GM12878 (cell line): Measurements from ENCODE around the gene DOC2B. TPM values are rescaled to one million over a fixed set of nuclear protein-coding genes. Genes with fewer than 3 reads are reported as not detected.

Experiments
- ATAC-seq: fragments of 200-7000 bp; cut with Tn5 transposase; 3 replicates; pipeline ENCODE4 v1.9.1; 2020; ENCODE audit warnings: mild to moderate bottlenecking, moderate library complexity
- BruUV-seq: library from RNA; stranded (reverse); fragments of 400-500 nt; replicated peaks from 2 replicates; lab custom pipeline; 2021; lab: Mats Ljungman, UMichigan
- CTCF ChIA-PET: fragments of 300-600 bp; sonication (Branson Sonifier 250); formaldehyde crosslinking; extraction: SDS; loops from one replicate; lab custom pipeline; 2021; ENCODE audit warnings: inconsistent platforms; lab: Yijun Ruan, JAX
- POLR2A ChIA-PET: fragments of 350-600 bp; formaldehyde crosslinking; extraction: SDS; loops from one replicate; lab custom pipeline; 2021; ENCODE audit warnings: inconsistent platforms; lab: Charles Lee
- RAD21 ChIA-PET: fragments of 300-600 bp; sonication (Branson Sonifier 250); formaldehyde crosslinking; loops from one replicate; lab custom pipeline; 2023; ENCODE audit warnings: antibody characterized with exemption; ENCODE audit not compliant: unreplicated experiment; lab: Charles Lee
- SMC1A ChIA-PET: fragments of 300-600 bp; sonication (Branson Sonifier 250); formaldehyde crosslinking; loops from one replicate; lab custom pipeline; 2023; ENCODE audit not compliant: unreplicated experiment, uncharacterized antibody; lab: Charles Lee
- DNase-seq: peaks from one replicate; pipeline ENCODE4 v3.0.0-alpha.2; 2011; ENCODE audit warnings: low read depth, low spot score
- FAIRE-seq: peaks from 3 replicates; lab custom pipeline; 2011; peaks lifted over from hg19 to GRCh38; lab: Jason Lieb, UNC
- H2AFZ ChIP-seq: 2 replicates; pipeline ENCODE4 v1.6.0; 2011; ENCODE audit warnings: low read depth, low read length, control low read depth; ENCODE audit not compliant: control insufficient read depth
- H3K27ac ChIP-seq: 2 replicates; pipeline ENCODE4 v1.5.1; 2011; ENCODE audit warnings: control low read depth; ENCODE audit not compliant: control insufficient read depth, insufficient read depth
- H3K27me3 ChIP-seq, 2 experiments: replicated peaks in 1 of 2; 2 replicates each; pipeline versions ENCODE4 v1.6.0 to v1.6.1; 2011; ENCODE audit warnings: low read length in 1 of 2; ENCODE audit not compliant: control insufficient read depth in 2 of 2, insufficient read depth in 2 of 2
- H3K36me3 ChIP-seq, 2 experiments: 2 replicates each; pipeline ENCODE4 v1.5.1; 2011; ENCODE audit warnings: low read length in 1 of 2; ENCODE audit not compliant: control insufficient read depth in 2 of 2, insufficient read depth in 2 of 2
- H3K4me1 ChIP-seq: 2 replicates; pipeline ENCODE4 v1.6.1; 2011; ENCODE audit warnings: mild to moderate bottlenecking, low read length, moderate library complexity, mixed read lengths; ENCODE audit not compliant: control insufficient read depth, insufficient read depth
- H3K4me2 ChIP-seq: 2 replicates; pipeline ENCODE4 v1.6.0; 2011; ENCODE audit warnings: control low read depth; ENCODE audit not compliant: control insufficient read depth, insufficient read depth
- H3K4me3 ChIP-seq: fragments of 200-600 bp; sonication (generic); 2 replicates; pipeline ENCODE4 v1.5.1; 2016
- H3K79me2 ChIP-seq: 2 replicates; pipeline ENCODE4 v1.6.0; 2011; ENCODE audit warnings: low read length; ENCODE audit not compliant: control insufficient read depth, insufficient read depth
- H3K9ac ChIP-seq: 2 replicates; pipeline ENCODE4 v1.8.0; 2011; ENCODE audit warnings: low read length, control low read depth, mixed read lengths; ENCODE audit not compliant: control insufficient read depth, insufficient read depth
- H3K9me3 ChIP-seq: replicated peaks from 3 replicates; pipeline ENCODE4 v1.5.1; 2011; ENCODE audit warnings: mild to moderate bottlenecking, low read length; ENCODE audit not compliant: control insufficient read depth, insufficient read depth
- H4K20me1 ChIP-seq: 2 replicates; pipeline ENCODE4 v1.6.0; 2011; ENCODE audit not compliant: control insufficient read depth, insufficient read depth
- BCL3 ChIP-seq: IDR thresholded peaks from 2 replicates; pipeline ENCODE4 v1.6.1; 2011; ENCODE audit warnings: borderline replicate concordance, low read depth, mild to moderate bottlenecking, moderate library complexity, low read length; ENCODE audit not compliant: insufficient read depth, poor library complexity, severe bottlenecking
- KDM1A ChIP-seq: fragments of 200-600 bp; sonication (generic); IDR thresholded peaks from 2 replicates; pipeline ENCODE4 v1.6.1; 2016; ENCODE audit warnings: borderline replicate concordance
- NR2C2 ChIP-seq: IDR thresholded peaks from 2 replicates; pipeline ENCODE4 v1.6.1; 2011; ENCODE audit warnings: borderline replicate concordance, low read depth; ENCODE audit not compliant: control insufficient read depth, insufficient read length
- ZBTB40 ChIP-seq: fragments of 450-650 bp; IDR thresholded peaks from 2 replicates; pipeline ENCODE4 v1.6.1; 2016; ENCODE audit warnings: mild to moderate bottlenecking, moderate library complexity, borderline replicate concordance
- whole genome bisulfite sequencing: methylation state at CpG from one replicate; pipeline ENCODE4 v1.1.6; 2016; ENCODE audit warnings: low lambda C conversion rate; ENCODE audit not compliant: insufficient replicate concordance, insufficient coverage; ENCODE audit errors: missing lambda C conversion rate; 5-methylcytosine and 5-hydroxymethylcytosine counted together
- in situ Hi-C: fragments of 300-500 bp; cut with MboI; formaldehyde crosslinking; loops from 9 replicates; pipeline ENCODE4 v1.14.3; 2018; ENCODE audit warnings: mixed read lengths
- intact Hi-C: fragments of 100-400 bp; cut with micrococcal nuclease; formaldehyde crosslinking; loops from one replicate; pipeline ENCODE4 v1.14.2; 2022; ENCODE audit not compliant: unreplicated experiment
- polyA plus RNA-seq, 11 experiments: library from polyadenylated mRNA; depleted of rRNA in 4 of 11; unstranded in 6 of 11; stranded (reverse) in 5 of 11; fragments of >200 nt; fragmentation: Nextera tagmentation in 4 of 11; fragmentation: Illumina TruSeq in 1 of 11; extraction: Ambion mirVana in 4 of 11; extraction: Trizol in 1 of 11; gene quantifications; 1 replicate in 1 of 11; 2 replicates in 10 of 11; pipeline versions ENCODE4 v1.2.1 to v1.2.3, GENCODE V29; 2011 to 2016; ENCODE audit warnings: inconsistent platforms in 2 of 11, missing spikeins in 2 of 11, low read depth in 1 of 11
- total RNA-seq, 4 experiments: library from RNA; depleted of rRNA in 3 of 4; stranded (reverse); fragments of >200 nt in 3 of 4; fragmentation: Illumina TruSeq in 1 of 4; extraction: Trizol in 1 of 4; gene quantifications; 2 replicates each; pipeline versions ENCODE4 v1.2.1 to v1.2.3, GENCODE V29; 2013 to 2021

DOC2B gene
- total and polyA plus RNA-seq, 10 of the 15 experiments (the other 5 are each of a cell fraction or from before 2014, with no cell fraction given): not detected

- H4K20me1 ChIP-seq: no peaks in the 10 kb centered on the region
- ChIA-PET SMC1A (no interaction called here), CTCF (no interaction called here), RAD21 (no interaction called here), POLR2A (no interaction called here)
- H3K4me1 ChIP-seq: peaks cover 3% of the 10 kb centered on the region
- in situ Hi-C loops (no loop called here), intact Hi-C loops (no loop called here)
- H3K36me3 ChIP-seq: no peaks in the 10 kb centered on the region
- FAIRE-seq: no peak
- H3K4me3 ChIP-seq: no peak overlapping the region
- 36% methylated on average over 15 of the region's 18 CpGs for WGBS
- no peaks in the 10 kb centered on the region for H3K79me2 ChIP-seq
- no TSS peak for BruUV-seq
- no peak for ATAC-seq
- H3K9ac ChIP-seq: no peak overlapping the region
- H3K9me3 ChIP-seq: no peaks in the 10 kb centered on the region
- DNase-seq: no peak
- TF ChIP-seq NR2C2: no peak
- peak; percentile 7 for TF ChIP-seq BCL3
- no peak for TF ChIP-seq ZBTB40
- TF ChIP-seq KDM1A: no peak
- H3K4me2 ChIP-seq: no peak overlapping the region
- H3K27ac ChIP-seq: no peak overlapping the region
- H3K27me3 ChIP-seq: peaks cover 0 to 5% of the 10 kb centered on the region in 2 experiments; a peak in 3 of 4 replicates
- H2AFZ ChIP-seq: no peak overlapping the region
Measured at GRCh38 chr17:182050-182751, 751 bp upstream of the DOC2B start.
